HUES48 (cell line): ENCODE data around the gene SLC25A22.
A peak's percentile ranks its signal among the peaks of the same experiment; 100 is the strongest.

Experiments used
- H3K27ac ChIP-seq: one replicate; pipeline ENCODE4 v1.7.0; 2013; ENCODE audit warnings: low read depth, low read length, inconsistent platforms
- H3K27me3 ChIP-seq: 2 replicates; pipeline ENCODE4 v1.6.1; 2013; ENCODE audit warnings: mild to moderate bottlenecking, low read length; ENCODE audit not compliant: control insufficient read depth, insufficient read depth
- H3K36me3 ChIP-seq: 2 replicates; pipeline ENCODE4 v1.6.1; 2013; ENCODE audit warnings: low read length; ENCODE audit not compliant: control insufficient read depth, insufficient read depth
- H3K4me1 ChIP-seq: 2 replicates; pipeline ENCODE4 v1.6.1; 2013; ENCODE audit warnings: mild to moderate bottlenecking, low read length; ENCODE audit not compliant: control insufficient read depth, insufficient read depth
- H3K4me3 ChIP-seq: 2 replicates; pipeline ENCODE4 v1.5.1; 2013; ENCODE audit warnings: mild to moderate bottlenecking, low read depth, low read length
- H3K9ac ChIP-seq: 2 replicates; pipeline ENCODE4 v1.6.1; 2013; ENCODE audit warnings: mild to moderate bottlenecking, low read depth, low read length, moderate library complexity
- H3K9me3 ChIP-seq: 2 replicates; pipeline ENCODE4 v1.6.1; 2013; ENCODE audit warnings: low read length; ENCODE audit not compliant: control insufficient read depth, insufficient read depth

Gene SLC25A22

DNA sequence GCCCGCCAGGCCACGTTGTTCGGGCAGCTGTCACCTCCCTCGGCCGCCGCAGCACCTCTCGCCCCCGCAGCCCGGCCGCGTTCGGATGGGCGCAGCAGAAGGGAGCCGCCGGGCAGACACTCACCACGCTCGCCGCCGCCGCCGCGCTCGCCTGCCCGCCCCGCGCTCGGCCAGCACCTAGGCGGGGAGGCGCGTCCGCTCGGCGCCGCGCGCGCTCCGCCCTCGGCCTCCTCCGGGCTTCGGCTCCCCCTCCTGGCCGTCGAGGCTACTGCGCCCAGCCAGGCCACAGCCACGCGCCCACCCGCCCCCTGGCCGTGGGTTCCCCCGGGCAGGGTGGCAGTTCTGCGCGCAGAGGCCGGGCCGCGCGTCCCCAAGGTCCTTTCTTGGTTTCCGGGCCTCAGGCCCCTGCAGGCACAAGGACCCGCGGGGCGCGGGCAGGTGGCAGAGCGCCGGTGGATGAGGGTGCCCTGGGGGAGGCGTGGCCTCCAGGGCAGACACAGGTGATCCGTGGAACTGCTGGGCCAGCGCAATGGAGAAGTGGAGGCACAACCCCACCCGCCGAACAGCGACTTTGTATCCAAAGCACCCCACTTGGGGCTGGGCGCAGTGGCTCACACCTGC, at the start of gene SLC25A22:
Gene SLC25A22 (minus strand): TSS at position 189 of the 621 bp plus-strand sequence. CDS start 3,275 bp downstream, outside the sequence.
- Histone ChIP-seq H3K36me3 (peaks cover 55% of the 10 kb centered on the region), H3K27ac (peak within 1 kb of the TSS; percentile 89), H3K9me3 (no peaks in the 10 kb centered on the region), H3K4me3 (peak within 1 kb of the TSS; percentile 87), H3K27me3 (no peaks in the 10 kb centered on the region), H3K4me1 (peaks cover 13% of the 10 kb centered on the region), H3K9ac (peak within 1 kb of the TSS; percentile 77)

DNA sequence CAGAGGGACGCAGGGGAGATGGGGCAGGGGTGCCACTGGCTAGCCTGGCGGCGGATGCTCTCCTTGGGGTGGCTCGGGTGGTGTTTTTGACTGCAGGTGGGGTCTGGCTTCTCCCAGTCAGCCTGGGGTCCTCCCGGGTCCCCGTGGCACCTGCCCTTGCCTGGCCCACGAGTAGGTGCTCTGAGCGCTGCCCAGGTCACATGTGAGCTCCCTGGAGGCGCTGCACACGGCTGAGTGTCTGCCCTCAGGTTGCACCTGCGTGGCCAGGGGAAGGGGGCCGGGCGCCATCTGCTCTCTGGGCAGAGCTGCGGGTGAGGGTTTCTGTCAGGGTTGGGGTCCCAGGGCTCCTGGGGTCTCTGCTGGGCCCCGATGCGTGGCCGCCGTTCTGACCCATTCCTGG, 49.8 kb upstream of the SLC25A22 start:
- no peak overlapping the region for H3K9ac ChIP-seq
- H3K27me3 ChIP-seq, result peaks cover 3% of the 10 kb centered on the region; the same call in 1 of the 2 replicates
- H3K4me1 ChIP-seq, result peaks cover 23% of the 10 kb centered on the region
- no peak overlapping the region for H3K4me3 ChIP-seq
- no peaks in the 10 kb centered on the region for H3K9me3 ChIP-seq
- no peak overlapping the region for H3K27ac ChIP-seq
- H3K36me3 ChIP-seq, result no peaks in the 10 kb centered on the region

DNA sequence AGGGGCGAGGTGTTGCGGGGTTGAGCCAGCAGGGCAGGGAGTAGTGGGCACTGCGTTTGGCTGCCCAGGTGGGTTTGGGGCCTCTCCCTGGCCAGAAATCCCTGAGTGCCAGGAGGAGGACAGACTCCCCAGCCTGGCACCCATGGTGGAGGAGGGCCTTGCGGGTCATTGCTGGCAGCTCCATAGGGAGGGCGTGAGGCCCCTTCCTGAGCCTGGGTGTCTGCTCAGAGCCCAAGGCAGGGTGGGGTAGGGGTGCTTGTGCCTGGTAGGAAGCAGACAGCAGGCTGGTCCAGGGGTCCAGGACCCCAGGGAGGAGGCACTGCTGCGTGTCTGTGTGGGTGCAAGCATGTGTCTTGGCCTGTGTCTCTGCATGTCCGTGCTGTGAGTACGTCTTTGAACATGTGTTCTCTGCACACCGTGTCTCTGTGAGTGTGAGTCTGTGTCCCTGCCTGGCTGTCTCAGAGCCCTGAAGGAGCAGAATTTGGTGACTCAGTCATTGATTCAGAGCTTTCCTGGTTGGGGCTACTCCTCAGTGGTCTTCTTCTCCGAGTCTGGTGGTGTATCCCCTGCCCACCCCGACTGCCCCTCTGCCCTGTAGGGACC, 48.5 kb upstream of the SLC25A22 start:
- Histone ChIP-seq H3K27me3 (peaks cover 3% of the 10 kb centered on the region; the same call in 1 of the 2 replicates), H3K36me3 (no peaks in the 10 kb centered on the region), H3K4me3 (no peak overlapping the region), H3K4me1 (peaks cover 23% of the 10 kb centered on the region), H3K9ac (no peak overlapping the region), H3K27ac (no peak overlapping the region), H3K9me3 (no peaks in the 10 kb centered on the region)

DNA sequence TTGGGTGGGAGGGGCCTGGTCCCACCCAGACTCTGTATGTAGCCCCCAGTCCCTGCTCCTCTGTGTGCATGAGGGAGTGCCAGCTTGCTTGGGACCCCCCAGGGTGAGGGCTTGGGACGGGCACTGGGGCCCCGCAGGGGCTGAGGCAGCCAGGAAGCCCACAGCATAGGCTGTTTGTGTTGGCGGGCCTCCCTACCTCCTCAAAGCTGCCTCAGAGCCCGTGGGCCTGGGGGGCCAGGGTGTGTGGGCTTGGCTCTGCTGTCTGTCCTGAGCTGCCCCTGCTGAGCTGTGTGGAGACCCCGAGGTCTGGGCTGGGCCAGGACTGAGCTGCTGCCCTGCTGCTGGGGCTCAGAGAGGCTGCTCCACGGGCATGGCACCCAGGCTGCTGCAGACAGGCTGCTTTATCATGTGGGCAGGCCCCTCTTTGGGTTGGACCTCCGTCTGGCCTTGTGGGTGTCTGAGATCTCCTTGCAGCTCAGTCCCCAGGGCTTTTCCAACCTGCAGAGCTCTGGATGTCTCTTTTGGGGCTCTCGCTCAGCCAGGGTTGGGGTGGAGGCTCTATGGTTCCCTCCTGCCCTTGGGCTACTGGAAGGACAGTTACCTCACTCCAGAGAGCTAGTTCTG, 47.9 kb upstream of the SLC25A22 start:
- H3K27ac ChIP-seq, result no peak overlapping the region

DNA sequence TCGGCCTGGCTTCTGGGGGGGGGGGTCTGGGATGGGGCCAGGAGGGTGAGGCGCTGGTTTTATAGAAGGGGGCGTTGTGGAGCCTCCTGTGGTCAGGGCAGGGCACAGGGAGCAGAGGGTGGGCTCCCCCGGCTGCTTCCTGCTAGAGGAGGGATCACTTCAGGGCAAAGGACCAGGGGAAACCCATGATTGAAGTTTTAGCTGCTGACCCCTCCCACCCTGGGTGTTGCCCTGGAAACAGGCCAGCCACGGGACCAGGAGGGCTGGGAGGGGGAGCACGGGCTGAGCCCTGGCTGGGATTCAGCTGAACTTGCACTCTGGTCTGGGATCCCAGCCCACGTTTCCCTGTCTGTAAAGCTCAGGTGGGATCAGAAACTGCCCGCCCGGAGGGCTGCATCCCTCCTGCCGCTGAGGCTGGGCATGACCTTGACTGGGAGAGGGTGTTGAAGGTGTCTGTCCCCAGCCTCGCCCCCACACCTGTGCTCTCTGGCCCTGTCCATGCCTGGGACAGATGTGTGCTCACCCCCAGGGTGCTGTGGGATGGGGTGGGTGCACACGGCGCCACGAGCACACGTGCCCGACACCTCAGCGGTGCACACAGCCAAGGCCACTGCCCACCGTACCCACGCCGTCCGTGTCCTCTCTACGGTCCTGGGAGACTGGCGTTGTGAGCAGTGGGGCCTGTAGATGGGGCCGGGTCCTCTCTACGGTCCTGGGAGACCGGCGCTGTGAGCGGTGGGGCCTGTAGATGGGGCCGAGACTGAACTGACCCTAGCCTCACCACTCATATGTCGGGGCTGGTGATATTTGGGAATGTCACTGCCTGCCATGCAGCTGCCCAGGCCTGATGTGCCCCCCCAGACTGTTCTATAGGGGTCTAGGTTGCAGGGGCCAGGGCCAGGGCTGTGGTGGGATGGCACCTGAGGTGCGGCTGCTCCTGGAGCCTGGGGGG, 46.9 kb upstream of the SLC25A22 start:
- Histone ChIP-seq H3K27ac (peak overlapping the region; percentile 98), H3K4me1 (peaks cover 29% of the 10 kb centered on the region), H3K27me3 (no peaks in the 10 kb centered on the region), H3K9ac (no peak overlapping the region; the same call in 1 of the 2 replicates), H3K9me3 (no peaks in the 10 kb centered on the region), H3K4me3 (peak overlapping the region; percentile 98), H3K36me3 (peaks cover 11% of the 10 kb centered on the region)

More for the DNA sequence above, 47.9 kb upstream of the SLC25A22 start:
- Histone ChIP-seq H3K27me3 (peaks cover 3% of the 10 kb centered on the region; the same call in 1 of the 2 replicates), H3K4me1 (peaks cover 26% of the 10 kb centered on the region), H3K4me3 (no peak overlapping the region), H3K36me3 (0 out of 2 replicates have a peak, but pooled peaks cover 1% of the 10 kb centered on the region), H3K9me3 (no peaks in the 10 kb centered on the region), H3K9ac (no peak overlapping the region)

DNA sequence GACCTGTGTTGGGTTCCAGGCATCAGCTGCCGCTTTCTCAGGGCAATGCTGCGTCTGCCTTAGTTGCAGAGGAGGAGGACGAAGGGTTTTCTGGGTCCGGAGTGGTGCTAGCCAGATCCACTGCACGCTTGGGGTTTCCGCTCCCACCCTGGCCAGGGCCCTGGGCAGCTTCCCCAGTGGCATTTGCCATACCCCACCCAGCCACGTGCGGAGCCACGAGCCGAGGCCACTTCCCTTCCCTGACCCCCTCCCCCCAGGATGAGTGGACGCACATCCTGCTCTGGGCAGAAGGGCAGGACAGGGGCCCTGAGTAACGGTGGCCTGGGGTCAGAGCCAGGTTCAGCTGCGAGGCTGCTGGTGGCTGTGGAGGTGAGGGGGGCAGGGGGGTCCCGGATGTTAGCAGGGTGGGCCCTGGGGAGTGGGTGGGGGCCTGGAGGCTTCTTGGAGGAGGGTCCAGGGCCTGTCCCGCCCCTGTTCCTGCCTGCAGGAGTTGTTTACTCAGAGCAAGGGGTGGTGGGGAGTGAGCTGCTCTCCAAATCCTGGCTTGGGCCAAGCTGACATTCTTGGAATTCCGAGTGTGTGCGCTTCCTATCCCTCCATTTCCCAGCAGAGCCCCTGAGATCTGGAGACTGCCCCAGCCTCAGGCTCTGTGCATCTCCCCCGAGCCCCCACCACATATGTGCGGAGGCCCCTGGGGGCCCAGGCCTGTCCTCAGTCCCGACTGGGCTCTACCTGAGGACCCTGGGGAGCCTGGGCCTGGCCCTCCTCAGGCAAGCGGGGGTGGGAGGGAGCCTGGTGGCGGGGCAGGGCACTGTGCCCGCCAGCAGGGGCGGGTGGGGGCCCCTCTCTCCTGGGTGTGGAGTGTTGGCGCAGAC, 46.0 kb upstream of the SLC25A22 start:
- no peaks in the 10 kb centered on the region for H3K9me3 ChIP-seq
- no peaks in the 10 kb centered on the region for H3K27me3 ChIP-seq
- peaks cover 20% of the 10 kb centered on the region for H3K36me3 ChIP-seq
- peak overlapping the region; percentile 98 for H3K27ac ChIP-seq
- no peak overlapping the region for H3K9ac ChIP-seq
- H3K4me1 ChIP-seq, result peaks cover 29% of the 10 kb centered on the region
- peak overlapping the region; percentile 98 for H3K4me3 ChIP-seq

DNA sequence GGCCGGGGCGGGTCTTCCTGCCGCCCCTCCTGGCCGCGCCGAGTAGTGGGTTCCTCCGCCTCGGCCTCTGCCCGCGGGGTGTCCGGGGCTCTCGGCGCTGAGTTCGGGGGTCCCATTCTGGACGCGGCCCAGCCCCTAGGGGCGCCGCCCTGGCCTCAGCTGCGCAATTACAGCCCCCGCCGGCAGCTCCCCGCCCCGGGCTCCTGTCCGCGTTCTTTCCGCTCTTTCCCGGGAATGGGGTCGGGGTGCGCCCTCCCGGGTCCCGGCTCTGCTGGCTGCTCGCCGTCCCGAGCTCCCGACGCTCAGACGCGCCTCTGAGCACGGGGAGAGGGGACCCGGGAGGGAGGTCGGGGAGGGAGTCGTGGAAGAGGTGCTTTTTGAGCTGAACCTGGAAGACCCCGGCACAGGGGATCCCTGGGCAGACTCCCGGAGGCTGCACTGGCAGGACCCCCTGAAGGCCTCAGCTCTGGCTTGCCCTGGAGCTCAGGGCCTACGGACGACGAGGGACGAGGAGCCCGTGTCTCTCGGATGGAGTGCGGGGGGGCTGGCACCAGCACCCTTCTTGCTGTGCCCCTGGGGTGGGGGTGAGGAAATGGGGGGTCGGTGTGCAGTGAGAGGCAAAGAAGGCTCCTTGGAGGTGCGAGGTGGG, 45.1 kb upstream of the SLC25A22 start:
- Histone ChIP-seq H3K9ac (0 out of 2 replicates have a peak overlapping the region, but pooled peaks have one; percentile 24), H3K4me1 (peaks cover 24% of the 10 kb centered on the region), H3K27me3 (no peaks in the 10 kb centered on the region), H3K9me3 (no peaks in the 10 kb centered on the region), H3K4me3 (peak overlapping the region; percentile 98), H3K27ac (peak overlapping the region; percentile 98), H3K36me3 (peaks cover 28% of the 10 kb centered on the region)

DNA sequence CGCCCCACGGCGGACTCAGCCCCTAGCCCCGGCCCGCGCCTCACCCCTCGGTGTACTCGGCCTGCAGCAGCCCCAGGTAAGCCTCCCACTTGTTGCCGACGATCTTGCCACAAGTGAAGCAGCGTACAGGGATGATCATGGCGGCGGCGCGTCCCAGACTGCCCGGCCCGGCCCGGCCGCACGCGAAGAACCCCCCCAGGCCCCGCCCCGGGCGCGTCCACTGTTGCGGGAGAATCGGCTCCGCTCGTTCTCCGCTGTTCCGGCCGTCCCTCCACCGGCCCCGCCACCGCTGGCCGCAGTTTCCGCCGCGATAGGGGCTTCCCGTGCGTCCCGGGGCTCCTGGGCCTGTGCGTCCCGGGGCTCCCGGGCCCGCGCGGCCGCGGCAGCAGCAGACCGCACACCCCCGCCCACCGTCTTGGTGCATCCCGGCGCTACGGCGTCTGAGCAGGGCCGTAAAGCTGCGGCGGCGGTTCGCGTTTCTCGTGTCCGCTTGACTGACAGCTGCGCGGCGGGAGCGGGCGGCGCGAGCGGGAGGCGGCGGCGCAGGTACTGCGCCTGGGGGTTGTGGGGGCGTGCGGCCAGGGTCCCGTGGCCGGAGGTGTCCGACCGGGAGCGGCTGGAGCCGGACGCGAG, 44.4 kb upstream of the SLC25A22 start, which contains the start of the genes POLR2L and TSPAN4:
Gene POLR2L (minus strand): TSS at position 160 of the 633 bp plus-strand sequence. CDS start 21 bp downstream, at position 139.
Gene TSPAN4 (plus strand): TSS at position 483 of the 633 bp plus-strand sequence. CDS start 7,453 bp downstream, outside the sequence.
- Histone ChIP-seq H3K4me1 (peaks cover 24% of the 10 kb centered on the region), H3K36me3 (peaks cover 35% of the 10 kb centered on the region), H3K27ac (peak within 1 kb of the TSS; percentile 98), H3K4me3 (peak within 1 kb of the TSS; percentile 98), H3K9ac (peak within 1 kb of the TSS; percentile 100), H3K27me3 (no peaks in the 10 kb centered on the region), H3K9me3 (no peaks in the 10 kb centered on the region)

DNA sequence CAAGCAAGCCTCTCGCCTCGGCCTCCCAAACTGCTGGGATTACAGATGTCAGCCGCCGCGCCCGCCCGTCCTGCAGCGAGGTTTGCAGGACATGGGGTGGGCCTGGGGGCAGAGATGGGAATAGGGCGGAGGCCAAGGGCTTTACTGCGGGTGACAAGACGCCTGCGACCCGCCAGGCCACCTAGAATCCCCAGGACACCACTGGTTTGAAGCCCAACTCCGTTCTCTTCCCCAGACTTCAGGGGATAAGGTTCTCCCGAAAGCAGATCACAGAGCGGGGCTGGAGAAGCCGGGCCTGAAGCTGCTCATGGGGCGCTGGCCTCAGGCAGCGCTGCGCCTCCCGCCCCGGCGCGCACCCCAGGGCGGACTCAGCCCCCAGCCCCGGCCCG, 43.9 kb upstream of the SLC25A22 start:
- peak overlapping the region; percentile 100 for H3K9ac ChIP-seq
- peaks cover 24% of the 10 kb centered on the region for H3K4me1 ChIP-seq
- H3K27ac ChIP-seq, result peak overlapping the region; percentile 96
- no peaks in the 10 kb centered on the region for H3K27me3 ChIP-seq
- H3K36me3 ChIP-seq, result peaks cover 39% of the 10 kb centered on the region
- peak overlapping the region; percentile 98 for H3K4me3 ChIP-seq
- H3K9me3 ChIP-seq, result no peaks in the 10 kb centered on the region
